ENCODE results near the gene C4orf50. TPM values are rescaled to one million over a fixed set of nuclear protein-coding genes. Genes with fewer than 3 reads are reported as not detected.
"Not testable (repeated sequence)": the region's sequence is repeated elsewhere in the genome, so short reads cannot be mapped to it uniquely, and the experiment has no call there.

The C4orf50 gene
- total RNA-seq, 2 experiments from 2014 or later = not detected

DNA sequence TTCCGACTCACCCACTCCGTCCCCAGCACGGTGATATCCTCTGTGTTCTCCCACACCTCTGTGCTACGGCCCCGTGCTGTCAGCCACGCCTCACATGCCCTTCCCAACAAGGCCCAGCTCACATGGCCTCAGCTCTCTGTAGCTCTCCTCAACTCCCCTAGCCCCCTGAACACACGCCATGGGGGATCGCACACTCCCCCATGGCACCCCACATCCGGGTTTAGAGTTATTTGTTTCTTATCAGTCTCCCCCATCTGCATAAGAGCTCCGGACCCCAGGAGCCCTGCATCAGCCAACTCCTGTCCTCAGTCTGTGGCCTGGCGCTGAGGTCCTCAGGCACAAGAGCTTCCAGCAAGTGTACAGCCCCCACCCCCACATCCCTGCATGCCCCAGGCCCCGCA, 7.0 kb downstream of the C4orf50 start:
- Mint-ChIP-seq H3K4me1 (peaks cover 3% of the 10 kb centered on the region), H3K36me3 (no peaks in the 10 kb centered on the region), H3K27me3 (peaks cover 35% of the 10 kb centered on the region), H3K4me3 (no peak overlapping the region), H3K9me3 (no peaks in the 10 kb centered on the region), H3K27ac (no peak overlapping the region)
- no peak for DNase-seq

DNA sequence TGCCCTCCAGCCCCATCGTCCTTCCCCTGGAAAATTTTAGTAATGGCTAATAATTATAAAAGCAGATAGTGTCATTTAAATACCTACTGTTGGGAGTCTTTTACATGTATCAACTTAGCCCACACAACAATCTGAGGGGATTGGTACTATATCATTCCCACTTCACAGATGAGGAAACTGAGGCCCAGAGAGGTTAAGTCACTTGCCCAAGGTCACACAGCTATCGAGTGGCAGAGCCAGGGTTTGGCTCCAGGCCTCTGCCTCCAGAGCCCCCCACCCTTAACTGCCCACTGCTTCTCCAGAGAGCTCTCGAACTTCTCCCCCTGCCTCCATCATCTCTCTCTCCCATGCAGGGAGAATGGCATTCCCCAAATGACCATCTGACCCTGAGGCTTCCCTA, 7.4 kb downstream of the C4orf50 start:
- Mint-ChIP-seq H3K27me3 (peaks cover 35% of the 10 kb centered on the region), H3K36me3 (no peaks in the 10 kb centered on the region), H3K9me3 (no peaks in the 10 kb centered on the region), H3K27ac (no peak overlapping the region), H3K4me1 (peaks cover 3% of the 10 kb centered on the region), H3K4me3 (no peak overlapping the region)
- DNase-seq = no peak

DNA sequence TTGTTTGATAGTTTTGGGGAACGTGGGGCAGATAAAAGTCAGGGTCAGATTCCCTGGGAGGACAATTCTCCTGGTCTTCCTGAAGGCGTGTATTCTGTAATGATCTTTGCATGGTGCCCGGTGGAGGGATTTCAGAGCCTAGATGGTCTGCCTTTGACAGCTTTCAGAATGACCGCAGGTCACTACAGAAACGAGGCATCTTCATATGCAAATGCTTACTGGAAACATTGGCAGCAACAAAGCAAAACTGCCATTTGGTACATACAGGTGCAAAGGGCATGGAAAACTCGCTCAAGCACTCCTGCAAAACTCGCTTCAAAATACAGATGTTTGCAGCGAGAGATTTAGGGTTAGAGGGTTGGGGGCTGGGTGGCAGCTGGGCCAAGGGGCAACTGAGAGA, 8.8 kb downstream of the C4orf50 start:
- no peak for DNase-seq
- Mint-ChIP-seq H3K9me3 (no peaks in the 10 kb centered on the region), H3K4me1 (peaks cover 3% of the 10 kb centered on the region), H3K36me3 (no peaks in the 10 kb centered on the region), H3K4me3 (no peak overlapping the region), H3K27me3 (peaks cover 32% of the 10 kb centered on the region), H3K27ac (no peak overlapping the region)

DNA sequence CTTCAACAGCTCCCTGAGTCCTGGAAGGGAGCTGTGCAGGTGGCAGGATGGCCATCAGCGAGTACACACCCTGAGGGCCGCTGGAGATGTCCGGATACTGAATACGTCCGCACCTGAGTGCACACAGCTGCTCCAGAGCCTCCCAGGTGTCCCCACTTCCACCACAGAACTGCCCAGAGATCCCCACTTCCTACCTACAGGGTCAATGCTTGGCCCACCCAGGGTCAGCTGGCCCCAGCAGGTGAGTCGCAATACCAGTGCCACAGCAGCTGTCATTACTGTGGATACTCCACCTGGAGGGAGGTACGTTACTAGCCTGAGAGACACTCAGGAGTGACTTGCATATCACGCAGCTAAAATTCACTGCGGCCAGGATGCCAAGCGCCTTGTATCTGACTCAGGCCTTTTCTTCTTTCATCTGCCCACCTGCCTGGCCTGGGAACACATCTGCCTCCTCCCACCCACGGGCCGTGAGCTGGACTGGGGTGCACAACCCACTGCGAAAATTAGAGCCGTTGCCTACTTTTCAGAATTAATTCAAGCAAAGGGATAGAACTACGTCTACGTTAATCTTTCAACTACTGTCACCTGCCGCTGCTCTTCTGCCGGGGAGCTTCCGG, 9.4 kb downstream of the C4orf50 start:
- DNase-seq = no peak
- H3K27ac Mint-ChIP-seq = no peak overlapping the region
- H3K9me3 Mint-ChIP-seq = no peaks in the 10 kb centered on the region
- no peak overlapping the region for H3K4me3 Mint-ChIP-seq
- H3K36me3 Mint-ChIP-seq = no peaks in the 10 kb centered on the region
- H3K27me3 Mint-ChIP-seq = peaks cover 32% of the 10 kb centered on the region
- H3K4me1 Mint-ChIP-seq = peaks cover 3% of the 10 kb centered on the region

DNA sequence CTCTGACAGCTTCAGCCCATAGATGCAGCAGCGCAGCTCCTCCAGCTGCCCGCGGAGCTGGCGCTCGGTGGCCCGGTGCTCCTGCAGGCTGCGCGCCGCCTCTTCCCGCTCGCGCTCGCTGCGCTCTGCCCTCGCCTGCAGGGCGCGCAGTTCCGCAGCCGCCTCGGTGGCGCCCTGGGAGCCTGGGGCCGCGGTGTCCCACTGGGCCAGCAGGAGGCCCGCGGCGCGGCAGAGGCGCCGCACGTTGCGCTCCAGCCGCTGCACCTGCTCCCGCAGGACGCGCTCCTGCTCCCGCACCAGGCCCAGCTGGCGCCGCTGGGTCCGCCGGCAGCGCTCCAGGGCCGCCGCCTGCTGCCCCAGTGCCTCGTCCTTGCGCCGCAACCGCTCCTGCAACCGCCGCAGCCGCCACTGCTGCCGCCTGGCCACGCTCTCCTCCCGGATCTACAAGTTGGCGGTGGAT, 10.1 kb downstream of the C4orf50 start:
- Mint-ChIP-seq H3K36me3 (no peaks in the 10 kb centered on the region), H3K4me1 (peaks cover 3% of the 10 kb centered on the region), H3K27me3 (peaks cover 32% of the 10 kb centered on the region), H3K27ac (no peak overlapping the region), H3K4me3 (no peak overlapping the region), H3K9me3 (no peaks in the 10 kb centered on the region)
- DNase-seq = peak; percentile 8

- no peak overlapping the region for H3K27ac Mint-ChIP-seq
- H3K9me3 Mint-ChIP-seq = no peaks in the 10 kb centered on the region
- H3K4me1 Mint-ChIP-seq = no peaks in the 10 kb centered on the region
- peaks cover 24% of the 10 kb centered on the region for H3K27me3 Mint-ChIP-seq
- no peak for DNase-seq
- H3K4me3 Mint-ChIP-seq = no peak overlapping the region
- no peaks in the 10 kb centered on the region for H3K36me3 Mint-ChIP-seq
Observed at GRCh38 chr4:6005175-6005574, 13.1 kb downstream of the C4orf50 start.

DNA sequence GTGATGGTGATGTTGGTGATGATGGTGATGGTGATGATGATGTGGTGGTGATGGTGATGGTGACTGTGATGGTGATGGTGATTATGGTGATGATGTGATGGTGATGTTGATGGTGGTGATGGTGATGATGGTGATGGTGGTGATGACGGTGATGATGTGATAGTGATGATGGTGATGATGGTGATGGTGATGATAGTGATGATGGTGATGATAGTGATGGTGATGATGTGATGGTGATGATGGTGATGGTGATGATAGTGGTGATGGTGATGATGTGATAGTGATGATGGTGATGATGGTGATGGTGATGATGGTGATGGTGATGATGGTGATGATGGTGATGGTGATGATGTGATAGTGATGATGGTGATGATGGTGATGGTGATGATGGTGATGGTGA, 14.7 kb downstream of the C4orf50 start:
- H3K27ac Mint-ChIP-seq, H3K9me3 Mint-ChIP-seq, H3K4me3 Mint-ChIP-seq, DNase-seq, H3K36me3 Mint-ChIP-seq, H3K4me1 Mint-ChIP-seq: not testable (repeated sequence)
- H3K27me3 Mint-ChIP-seq = peaks cover 15% of the 10 kb centered on the region

DNA sequence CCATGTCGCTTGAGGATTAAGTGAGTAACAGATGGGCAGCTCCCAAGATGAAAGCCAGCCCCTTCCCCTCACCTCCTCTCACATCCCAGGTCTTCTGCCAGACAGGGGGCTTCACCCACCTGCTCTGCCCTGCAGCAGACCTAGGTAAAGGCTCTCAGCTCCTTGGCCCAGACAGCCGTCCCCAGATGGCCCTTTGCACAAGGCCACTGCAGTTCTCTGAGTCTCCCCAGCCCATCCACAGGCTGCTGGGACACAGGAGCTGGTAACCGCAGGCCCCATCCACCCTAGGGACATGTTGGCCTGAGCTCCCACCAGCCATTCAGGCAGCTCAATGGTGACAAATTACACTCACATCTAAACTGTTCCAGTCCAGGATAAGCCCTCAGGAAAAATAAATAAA, 15.3 kb downstream of the C4orf50 start:
- Mint-ChIP-seq H3K27ac (no peak overlapping the region), H3K36me3 (no peaks in the 10 kb centered on the region), H3K4me1 (peaks cover 2% of the 10 kb centered on the region), H3K9me3 (no peaks in the 10 kb centered on the region), H3K27me3 (peaks cover 18% of the 10 kb centered on the region), H3K4me3 (no peak overlapping the region)
- DNase-seq = no peak

DNA sequence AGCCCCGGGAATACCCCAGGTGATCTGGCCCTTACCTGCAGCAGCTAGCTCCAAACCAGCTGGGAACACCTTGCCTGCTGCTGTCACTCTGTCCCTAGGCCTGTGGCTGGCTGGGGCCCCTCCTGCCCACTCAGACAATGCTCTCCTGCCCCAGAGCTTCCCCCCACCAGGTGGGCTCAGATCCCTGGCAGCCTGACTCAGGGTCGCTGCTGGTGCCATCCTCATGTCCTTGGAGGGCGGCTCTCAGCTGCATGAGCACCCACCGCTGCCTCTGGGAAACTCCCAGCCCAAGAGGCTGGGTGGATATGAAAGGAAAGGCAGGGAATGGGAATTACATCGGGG, 15.8 kb downstream of the C4orf50 start:
- DNase-seq = no peak
- Mint-ChIP-seq H3K27me3 (peaks cover 16% of the 10 kb centered on the region), H3K27ac (no peak overlapping the region), H3K9me3 (no peaks in the 10 kb centered on the region), H3K4me1 (peaks cover 2% of the 10 kb centered on the region), H3K4me3 (no peak overlapping the region), H3K36me3 (no peaks in the 10 kb centered on the region)

GRCh38 chr4:6001680-6002491, 16.3 kb downstream of the C4orf50 start:
- H3K4me3 Mint-ChIP-seq = no peak overlapping the region
- H3K9me3 Mint-ChIP-seq = no peaks in the 10 kb centered on the region
- H3K27me3 Mint-ChIP-seq = peaks cover 12% of the 10 kb centered on the region
- H3K4me1 Mint-ChIP-seq = peaks cover 2% of the 10 kb centered on the region
- no peak overlapping the region for H3K27ac Mint-ChIP-seq
- no peaks in the 10 kb centered on the region for H3K36me3 Mint-ChIP-seq
- DNase-seq = no peak

- H3K36me3 Mint-ChIP-seq = no peaks in the 10 kb centered on the region
- H3K27me3 Mint-ChIP-seq = peaks cover 8% of the 10 kb centered on the region
- H3K9me3 Mint-ChIP-seq = no peaks in the 10 kb centered on the region
- no peak overlapping the region for H3K4me3 Mint-ChIP-seq
- no peak for DNase-seq
- no peak overlapping the region for H3K27ac Mint-ChIP-seq
- H3K4me1 Mint-ChIP-seq = peaks cover 3% of the 10 kb centered on the region
Observed at GRCh38 chr4:5999830-6000365, 18.3 kb downstream of the C4orf50 start.

- peaks cover 8% of the 10 kb centered on the region for H3K27me3 Mint-ChIP-seq
- no peaks in the 10 kb centered on the region for H3K36me3 Mint-ChIP-seq
- no peaks in the 10 kb centered on the region for H3K9me3 Mint-ChIP-seq
- no peak for DNase-seq
- H3K4me3 Mint-ChIP-seq = no peak overlapping the region
- H3K4me1 Mint-ChIP-seq = peaks cover 3% of the 10 kb centered on the region
- no peak overlapping the region for H3K27ac Mint-ChIP-seq
Observed at GRCh38 chr4:5999356-5999755, 18.9 kb downstream of the C4orf50 start.

DNA sequence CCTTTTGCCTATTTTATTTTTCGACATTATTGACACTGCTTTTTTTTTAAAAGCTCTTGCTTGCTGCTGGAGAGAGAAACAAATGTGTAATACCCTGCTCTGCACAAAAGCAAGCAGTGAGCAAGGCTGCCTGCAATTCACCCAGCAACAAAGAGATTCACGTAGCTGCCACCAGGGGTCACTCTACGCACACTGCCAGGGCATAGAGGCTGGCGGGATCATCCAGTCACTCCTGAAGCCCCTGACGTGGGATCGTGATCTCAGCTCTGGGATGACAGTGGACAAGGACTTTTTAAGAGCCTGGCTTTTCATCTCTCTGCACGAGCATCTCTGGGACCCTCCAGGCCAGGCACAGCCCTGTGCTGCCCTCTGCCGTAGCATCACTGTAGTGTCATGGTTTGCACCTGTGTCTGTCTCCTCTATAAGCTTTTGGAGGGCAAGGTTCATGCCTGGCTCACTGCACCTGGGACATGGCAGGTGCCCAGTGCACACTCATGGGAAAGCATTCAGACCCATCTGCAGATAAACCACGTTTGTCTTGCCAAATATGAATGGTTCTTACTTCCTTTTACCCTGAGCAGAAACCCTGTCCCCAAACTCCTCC, 19.8 kb downstream of the C4orf50 start:
- H3K36me3 Mint-ChIP-seq = no peaks in the 10 kb centered on the region
- H3K27ac Mint-ChIP-seq = no peak overlapping the region
- H3K27me3 Mint-ChIP-seq = peaks cover 8% of the 10 kb centered on the region
- H3K4me1 Mint-ChIP-seq = peaks cover 3% of the 10 kb centered on the region
- no peaks in the 10 kb centered on the region for H3K9me3 Mint-ChIP-seq
- DNase-seq = peak; percentile 35
- H3K4me3 Mint-ChIP-seq = no peak overlapping the region

DNA sequence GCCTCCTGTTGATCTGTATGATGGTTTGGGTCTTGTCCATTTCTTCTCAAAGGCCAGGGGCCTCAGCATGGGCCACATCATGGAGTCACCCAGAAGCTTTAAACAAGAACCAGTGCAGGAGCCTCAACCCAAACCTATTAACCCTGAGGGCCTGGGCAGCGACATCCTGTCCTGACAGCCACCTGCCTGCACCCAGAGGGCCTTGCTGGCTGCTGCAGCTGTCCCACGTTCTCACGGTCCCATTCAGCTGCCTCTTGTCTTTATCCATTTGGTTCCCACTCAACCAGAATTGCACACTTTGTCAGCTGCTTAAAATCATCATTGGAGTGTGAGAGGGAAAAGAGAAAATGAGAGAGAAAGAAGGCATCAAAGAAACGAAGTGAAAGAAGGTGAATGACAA, 21.6 kb downstream of the C4orf50 start:
- Mint-ChIP-seq H3K27me3 (peaks cover 11% of the 10 kb centered on the region), H3K36me3 (no peaks in the 10 kb centered on the region), H3K4me1 (peaks cover 3% of the 10 kb centered on the region), H3K9me3 (no peaks in the 10 kb centered on the region), H3K4me3 (no peak overlapping the region), H3K27ac (no peak overlapping the region)
- DNase-seq = no peak

DNA sequence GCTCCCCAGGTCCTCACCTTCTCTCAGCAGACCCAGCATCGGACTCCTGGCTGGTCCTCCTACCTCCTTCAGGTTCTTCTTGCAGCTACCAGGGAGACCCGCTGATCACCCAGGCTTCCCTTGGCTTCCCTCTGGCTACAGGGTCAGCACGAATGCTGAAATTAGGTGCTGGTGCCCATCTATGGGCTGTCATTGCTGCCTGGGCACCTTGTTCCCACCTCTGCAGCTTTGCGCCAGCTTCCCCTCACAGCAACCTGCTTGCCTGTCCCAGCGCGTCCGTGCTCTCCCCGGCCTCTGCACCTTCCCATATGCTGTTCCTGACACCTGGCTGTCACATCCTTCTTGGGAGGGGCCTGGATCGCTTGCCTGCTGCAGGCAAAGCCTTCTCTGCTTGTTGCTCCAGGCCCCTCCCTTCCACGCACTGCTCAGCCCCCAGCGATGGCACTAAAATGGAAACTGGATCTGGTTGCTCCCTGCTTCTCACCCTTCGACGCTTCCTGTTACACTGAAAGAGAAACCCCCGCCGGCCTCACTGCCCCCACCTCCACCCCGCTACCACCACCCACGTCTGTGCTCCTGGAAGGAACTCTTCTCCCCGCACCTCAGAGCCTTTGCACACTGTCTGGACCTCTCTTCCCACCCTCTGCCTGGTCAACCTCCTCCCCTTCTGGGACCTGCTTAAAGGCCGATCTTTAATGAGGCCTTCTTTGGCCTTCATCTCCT, 22.2 kb downstream of the C4orf50 start:
- no peak for DNase-seq
- Mint-ChIP-seq H3K36me3 (no peaks in the 10 kb centered on the region), H3K9me3 (no peaks in the 10 kb centered on the region), H3K27ac (no peak overlapping the region), H3K4me1 (peaks cover 3% of the 10 kb centered on the region), H3K27me3 (peaks cover 11% of the 10 kb centered on the region), H3K4me3 (no peak overlapping the region)
